ENCODE data around the gene SRRM3. TPM values are rescaled to one million over a fixed set of nuclear protein-coding genes. Genes with fewer than 3 reads are reported as not detected.
"Not testable (repeated sequence)": the region's sequence is repeated elsewhere in the genome, so short reads cannot be mapped to it uniquely, and the experiment has no call there.

SRRM3 gene
- total RNA-seq, 1 experiment from 2014 or later: not detected

DNA sequence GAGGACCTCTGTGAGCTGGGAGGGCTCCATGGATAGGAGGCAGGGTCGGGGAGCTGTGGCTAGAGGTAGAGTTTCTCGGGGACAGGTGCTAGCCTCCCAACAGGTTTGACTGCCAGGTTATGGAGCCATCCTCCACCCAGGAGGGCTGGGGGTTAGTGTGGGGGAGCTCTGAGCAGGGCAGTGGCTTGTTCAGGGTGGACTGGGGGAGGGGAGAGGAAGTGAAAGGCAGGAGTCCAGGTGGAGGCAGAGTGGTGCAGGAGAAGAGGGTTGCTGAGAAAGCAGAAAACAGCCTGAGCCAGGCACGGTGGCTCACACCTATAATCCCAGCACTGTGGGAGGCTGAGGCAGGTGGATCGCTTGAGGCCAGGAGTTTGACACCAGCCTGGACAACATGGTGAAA, 60.2 kb downstream of the SRRM3 start:
- no peak for DNase-seq (ENCODE audit: low read depth)

DNA sequence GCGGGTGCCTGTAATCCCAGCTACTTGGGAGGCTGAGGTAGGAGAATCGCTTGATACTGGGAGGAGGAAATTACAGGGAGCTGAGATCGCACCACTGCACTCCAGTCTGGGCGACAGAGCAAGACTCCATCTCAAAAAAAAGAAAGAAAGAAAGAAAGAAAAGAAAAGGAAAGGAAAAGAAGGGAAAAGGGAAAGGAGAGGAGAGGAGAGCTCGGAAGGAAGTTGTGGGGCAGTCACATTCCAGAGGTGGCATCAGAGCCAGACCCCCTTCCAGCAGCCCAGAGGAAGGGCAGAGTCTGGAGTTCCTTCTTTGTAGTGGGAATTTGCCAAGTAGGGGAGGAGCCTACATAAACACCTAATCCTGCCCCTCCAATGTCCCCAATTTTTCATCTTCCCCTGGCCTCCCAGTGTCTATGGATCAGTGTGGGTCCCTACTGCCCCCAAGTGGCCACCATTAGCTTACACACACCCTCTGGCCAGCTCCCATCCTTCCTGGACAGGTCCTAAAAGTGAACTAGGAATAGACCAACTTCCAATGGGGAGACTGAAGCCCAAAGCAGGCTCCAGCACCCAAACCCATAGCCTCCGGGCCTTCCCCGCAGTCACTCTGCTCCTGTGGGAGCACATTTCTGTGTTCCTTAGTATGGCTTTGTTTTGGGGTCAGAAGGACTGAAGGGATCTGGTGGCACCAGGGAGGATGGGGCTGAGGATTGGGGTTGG, 61.1 kb downstream of the SRRM3 start:
- peak; percentile 65 for DNase-seq (ENCODE audit: low read depth)

DNA sequence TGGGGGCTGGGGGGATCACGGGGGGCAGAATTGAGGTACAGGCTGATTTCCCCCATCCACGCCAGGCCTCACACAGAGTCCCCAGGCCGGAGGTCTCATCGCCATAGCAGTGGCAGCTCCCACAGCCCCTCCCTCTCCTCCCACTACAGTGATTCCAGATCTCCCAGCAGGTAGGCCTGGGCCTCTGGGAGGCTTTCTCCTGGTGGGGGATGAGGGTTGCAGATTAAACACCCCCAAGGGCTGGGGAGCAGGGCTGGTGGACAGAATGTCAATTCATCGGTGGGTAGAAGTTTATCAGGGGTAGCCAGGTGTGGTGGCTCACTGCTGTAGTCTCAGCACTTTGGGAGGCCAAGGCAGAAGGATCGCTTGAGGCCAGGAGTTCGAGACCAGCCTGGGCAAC, 63.6 kb downstream of the SRRM3 start:
- DNase-seq (ENCODE audit: low read depth): no peak

DNA sequence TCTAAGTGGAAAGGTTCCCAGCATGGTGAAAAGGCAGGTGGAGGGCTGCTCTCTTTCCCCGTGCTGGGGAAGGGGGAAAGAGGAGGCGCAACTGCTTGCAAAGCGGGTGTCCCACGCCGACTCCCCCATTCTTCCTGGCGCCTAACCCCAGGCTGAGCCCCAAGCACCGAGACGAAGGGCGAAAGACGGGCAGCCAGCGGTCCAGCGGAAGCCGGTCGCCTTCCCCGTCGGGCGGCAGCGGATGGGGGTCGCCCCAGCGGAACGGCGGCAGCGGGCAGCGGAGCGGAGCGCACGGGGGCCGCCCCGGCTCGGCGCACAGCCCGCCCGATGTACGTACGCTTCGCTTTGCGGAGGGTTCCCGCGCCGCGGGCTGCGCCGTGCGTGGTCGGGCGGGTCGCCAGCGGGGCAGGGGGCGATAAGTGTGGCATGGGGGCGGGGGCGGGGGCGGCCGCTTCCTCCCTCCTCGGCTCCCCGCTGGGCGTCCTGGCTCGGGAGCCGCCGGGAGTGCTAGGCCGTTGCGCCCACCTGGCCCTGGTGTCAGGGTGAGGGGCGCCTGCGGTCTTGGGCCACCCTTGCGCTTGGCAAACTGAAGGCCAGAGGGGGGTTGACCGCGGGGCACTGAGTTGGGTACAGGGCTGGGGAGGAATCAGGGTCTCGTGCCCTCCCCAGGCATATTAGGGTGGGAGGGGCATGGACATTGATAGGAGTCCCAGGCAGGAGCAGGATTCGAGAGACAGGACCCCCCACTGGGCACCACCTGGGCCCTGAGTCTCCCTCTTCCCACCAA, 65.6 kb downstream of the SRRM3 start:
- no peak for DNase-seq (ENCODE audit: low read depth)

DNA sequence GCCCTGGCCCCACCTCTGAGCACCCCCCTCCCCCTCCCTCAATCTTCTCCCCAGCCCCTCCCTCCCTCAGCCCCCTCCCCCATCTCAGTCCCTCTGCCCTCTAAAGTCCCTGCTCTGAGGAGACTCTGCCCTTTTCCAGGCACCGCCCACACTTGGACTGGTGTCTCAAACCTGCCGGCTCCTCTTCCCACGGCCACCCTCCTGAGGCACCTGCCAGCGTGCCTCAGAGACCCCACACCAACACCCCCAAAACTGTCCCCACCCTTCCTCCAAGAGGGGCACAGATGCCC, 66.1 kb downstream of the SRRM3 start:
- no peak for DNase-seq (ENCODE audit: low read depth)

DNA sequence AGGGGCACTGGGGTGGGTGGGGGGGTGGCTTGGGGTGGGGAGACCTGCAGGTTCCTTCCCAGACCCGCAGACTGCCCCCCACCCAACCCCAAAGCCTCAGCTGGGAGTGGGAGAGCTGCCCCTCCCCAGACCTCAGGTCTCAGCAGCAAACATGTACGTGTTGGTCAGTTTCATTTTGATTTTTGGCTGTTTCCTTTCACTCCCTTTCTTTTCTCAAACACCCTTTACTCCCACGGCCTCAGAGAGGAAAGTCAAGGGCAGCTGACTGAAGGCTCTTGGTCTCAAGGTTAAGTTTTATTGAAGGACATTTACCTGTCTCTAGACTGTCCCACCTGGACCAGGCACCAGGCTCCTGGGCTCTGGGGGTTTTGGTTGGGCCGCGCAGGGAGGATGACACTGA, 66.7 kb downstream of the SRRM3 start:
- no peak for DNase-seq (ENCODE audit: low read depth)

DNA sequence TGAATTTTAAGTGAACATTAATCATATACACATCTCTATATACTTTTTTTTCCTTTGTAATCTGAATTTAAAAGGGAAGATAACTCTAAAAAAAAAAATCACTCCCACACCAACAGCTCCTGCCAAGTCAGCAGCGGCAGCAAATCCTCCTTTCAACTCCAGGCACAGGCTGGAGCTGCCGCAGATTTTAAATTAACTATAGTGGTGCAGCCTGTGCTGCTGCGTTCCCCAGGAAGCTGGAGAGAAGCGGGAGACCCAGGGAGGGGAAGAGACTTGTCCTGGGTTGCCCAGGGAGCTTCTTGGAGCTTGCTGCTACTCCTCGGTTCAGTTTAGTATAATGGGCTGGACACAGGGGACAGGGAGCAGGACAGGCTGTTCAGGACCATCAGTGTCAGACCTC, 68.2 kb downstream of the SRRM3 start:
- DNase-seq (ENCODE audit: low read depth): no peak

DNA sequence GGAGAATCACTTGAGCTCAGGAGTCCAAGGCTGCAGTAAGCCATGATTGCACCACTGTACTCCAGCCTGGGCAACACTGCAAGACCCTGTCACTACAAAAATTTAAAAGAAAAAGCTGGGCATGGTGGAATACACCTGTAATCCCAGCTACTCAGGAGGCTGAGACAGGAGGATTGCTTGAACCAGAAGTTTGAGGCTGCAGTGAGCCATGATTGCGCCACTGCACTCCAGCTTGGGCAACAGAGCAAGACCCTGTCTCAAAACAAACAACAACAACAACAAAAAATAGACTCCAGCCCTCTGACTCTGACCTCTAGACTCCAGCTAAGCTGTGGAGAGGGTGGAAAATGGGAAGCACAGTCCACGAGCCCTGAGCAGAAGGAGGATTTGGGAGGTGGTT, 69.7 kb downstream of the SRRM3 start:
- not testable (repeated sequence) for DNase-seq (ENCODE audit: low read depth)

DNA sequence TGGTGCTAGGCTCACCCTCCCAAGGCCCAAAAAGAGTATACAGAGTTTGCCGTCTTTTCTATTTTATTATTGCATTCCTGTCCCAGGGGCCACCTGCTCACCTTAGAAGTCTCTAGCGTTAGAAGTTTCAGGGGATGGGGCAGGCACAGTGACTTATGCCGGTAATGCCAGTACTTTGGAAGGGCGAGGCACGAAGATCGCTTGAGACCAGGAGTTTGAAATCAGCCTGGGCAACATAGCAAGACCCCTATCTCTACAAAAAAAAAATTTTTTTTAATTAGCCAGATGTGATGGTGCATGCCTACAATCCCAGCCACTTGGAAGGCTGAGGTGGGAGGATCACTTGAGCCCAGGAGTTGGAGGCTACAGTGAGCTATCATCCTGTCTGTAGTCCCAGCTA, 70.4 kb downstream of the SRRM3 start:
- DNase-seq (ENCODE audit: low read depth): no peak

DNA sequence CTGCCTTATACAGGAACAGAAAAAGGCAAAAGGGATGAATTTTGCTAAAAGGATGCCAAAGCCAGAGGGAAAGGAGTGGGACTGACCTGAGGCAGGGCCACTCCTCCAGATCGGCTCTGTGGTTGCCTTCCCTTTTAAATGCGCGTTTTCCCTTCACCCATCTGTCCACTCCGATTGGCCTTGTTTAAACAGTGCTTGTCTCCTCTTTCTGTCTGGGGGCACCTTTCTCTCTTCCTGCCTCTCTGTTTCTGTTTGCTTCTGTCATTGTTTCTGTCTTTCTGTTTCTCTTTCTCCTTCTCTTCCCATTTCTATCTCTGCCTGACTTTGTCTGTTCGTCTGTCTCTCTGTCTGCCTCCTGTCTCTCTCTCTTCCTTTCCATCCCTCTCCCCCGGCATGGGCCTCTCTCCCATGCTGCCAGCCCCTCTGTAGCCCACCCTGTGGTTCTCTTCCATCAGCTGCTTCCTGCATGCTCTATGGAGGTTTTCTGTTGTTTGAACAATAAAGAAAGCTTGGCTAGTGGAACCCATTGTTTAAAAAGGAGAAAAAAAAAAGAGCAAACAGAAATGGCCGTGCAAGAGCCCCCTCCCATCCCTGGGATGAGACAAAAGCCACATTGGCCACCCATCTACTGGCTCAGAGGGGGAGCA, 71.3 kb downstream of the SRRM3 start:
- DNase-seq (ENCODE audit: low read depth): no peak

DNA sequence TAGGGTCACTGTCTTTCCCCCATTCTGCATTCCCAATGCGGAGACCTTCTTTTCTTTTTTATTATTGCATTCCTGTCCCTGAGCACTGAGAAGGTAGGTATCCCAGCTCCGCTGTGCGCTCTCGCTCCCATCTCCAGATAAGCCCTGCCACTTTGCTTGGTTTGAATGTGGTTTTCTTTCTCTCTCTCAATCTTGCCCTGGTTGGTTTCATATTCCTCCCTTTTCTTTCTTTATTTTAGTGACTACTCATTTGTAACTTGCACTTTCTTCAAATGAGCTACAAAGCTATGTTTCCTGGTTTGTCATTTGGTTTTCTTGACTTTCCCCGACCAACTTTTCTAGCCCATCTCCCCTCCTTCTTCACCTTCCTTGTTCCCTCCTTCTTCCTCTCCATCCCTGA, 71.8 kb downstream of the SRRM3 start:
- DNase-seq (ENCODE audit: low read depth): no peak

DNA sequence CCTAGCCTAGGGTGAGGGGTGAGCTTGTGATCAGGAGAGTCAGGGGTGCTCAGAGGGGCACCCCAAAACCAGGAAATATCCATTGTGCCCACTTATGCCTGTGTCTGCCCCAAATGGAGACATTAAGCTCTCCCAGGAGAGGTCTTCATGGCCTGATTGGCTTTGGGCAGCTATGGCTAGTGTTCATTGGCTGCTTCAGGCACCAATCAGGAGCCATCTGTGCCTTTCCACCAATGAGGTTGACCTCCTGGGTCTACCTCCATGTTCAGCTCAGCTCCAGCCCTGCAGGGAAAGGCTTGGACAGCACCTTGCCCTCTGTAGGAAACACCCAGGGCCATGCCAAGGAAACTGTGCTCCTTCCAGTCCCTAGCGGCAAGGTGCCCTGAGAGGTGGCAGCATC, 76.8 kb downstream of the SRRM3 start:
- peak; percentile 52 for DNase-seq (ENCODE audit: low read depth)

DNA sequence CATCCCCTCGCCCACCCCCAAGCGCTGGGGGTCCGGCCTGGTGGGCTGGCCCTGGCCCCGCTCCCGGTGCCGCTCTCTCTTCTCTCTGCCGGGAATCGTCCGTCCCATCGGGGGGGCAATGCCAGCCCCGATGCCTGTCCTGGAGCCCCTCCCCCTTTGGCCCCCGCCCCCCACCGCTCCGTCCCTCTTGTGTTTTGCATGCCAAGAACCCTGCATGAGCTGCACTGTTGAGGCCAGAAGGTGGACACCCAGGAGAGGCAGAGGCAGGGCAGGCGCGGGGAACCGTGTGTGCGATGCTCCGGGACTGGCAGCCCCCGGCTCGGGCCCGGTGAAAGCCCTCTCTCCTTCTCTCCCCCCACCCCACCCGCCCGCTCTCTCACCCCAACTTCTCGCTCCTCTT, 78.7 kb downstream of the SRRM3 start:
- DNase-seq (ENCODE audit: low read depth): no peak

DNA sequence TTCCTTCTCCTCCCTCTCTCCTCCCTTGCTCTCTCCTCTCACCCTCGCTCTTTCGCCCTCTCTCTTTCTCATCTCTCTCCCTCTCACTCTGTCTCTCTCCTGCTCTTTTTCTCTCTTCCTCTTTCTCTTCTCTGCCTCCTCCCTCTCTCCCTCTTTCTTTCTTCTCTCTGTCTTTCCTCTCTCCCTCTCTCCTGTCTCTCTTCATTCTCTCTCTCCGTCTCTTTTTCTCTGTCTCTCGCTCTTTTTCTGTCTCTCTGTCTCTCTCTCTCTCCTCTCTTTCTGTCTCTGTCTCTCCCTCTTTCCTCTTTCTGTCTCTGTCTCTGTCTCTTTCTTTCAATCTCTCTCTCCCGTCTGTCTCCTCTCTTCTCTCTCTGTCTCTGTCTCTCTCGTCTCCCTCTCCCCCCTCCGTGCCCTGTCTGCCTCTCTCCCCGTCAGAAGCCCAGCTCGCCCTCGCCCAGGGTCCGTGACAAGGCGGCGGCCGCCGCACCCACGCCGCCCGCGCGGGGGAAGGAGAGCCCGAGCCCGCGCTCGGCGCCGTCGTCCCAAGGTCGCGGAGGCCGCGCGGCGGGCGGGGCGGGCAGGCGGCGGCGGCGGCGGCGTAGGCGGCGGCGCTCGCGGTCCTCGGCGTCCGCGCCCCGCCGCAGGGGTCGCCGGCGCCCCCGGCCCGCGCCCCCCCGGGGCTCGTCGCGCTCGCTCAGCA, 79.5 kb downstream of the SRRM3 start:
- no peak for DNase-seq (ENCODE audit: low read depth)

DNA sequence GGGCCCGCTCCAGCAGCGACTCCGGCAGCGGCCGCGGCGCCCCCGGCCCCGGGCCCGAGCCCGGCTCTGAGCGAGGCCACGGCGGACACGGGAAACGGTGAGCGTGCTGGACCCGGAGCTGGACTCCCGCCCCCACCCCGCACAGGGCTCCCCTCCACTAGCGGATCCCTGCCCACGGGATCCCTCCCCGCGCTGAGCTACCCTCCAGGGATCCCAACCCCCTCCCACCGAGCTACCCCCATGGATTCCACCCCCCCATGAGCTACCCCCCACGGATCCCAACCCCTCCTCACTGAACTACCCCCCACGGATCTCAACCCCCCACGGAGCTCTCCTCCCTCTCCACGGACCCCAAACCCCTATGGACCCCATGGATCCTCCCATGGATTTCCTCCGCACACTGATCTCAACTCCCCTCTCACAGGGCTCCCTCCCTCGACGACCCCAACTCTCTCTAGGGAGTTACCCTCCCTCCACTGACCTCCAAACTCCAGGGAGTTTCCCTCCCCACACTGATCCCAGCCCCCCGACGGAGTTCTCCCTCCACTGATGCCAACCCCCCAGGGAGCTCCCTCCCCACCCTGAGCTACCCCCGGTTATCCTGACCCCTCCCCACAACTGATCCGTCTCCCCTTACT, 80.1 kb downstream of the SRRM3 start:
- no peak for DNase-seq (ENCODE audit: low read depth)

DNA sequence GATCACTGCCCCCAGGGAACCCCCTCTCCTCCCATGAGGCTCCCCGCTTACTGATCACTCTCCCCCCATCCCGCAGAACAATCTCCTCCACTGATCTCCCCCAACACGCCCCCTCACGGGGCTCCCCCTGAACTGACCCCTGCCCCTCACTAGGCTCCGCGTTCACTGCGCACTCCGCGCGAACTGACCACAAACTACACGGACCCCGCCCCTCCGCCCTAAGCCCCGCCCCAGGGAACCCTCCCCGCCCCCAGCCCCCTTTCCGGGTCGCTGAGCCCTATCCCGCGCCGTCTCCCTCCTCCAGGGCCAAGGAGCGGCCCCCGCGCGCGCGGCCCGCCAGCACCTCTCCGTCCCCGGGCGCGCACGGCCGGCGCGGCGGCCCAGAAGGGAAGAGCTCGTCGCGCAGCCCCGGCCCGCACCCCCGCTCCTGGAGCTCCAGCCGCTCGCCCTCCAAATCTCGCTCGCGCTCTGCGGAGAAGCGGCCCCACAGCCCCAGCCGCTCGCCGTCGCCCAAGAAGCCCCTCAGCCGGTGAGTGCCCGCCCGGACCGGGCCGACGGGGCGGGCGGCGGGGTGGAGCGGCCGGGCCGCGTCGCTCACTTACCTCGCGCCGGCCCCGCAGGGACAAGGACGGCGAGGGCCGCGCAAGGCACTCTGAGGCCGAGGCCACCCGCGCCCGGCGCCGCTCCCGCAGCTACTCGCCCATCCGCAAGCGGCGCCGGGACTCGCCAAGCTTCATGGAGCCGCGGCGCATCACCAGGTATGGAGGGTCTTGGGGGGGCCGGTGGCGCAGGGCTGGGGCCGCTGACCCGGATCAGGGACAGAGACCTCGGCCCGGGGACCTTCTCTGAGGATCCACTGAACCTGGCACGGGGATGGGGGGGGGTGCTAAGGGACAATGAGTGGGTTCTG, 80.9 kb downstream of the SRRM3 start:
- no peak for DNase-seq (ENCODE audit: low read depth)

DNA sequence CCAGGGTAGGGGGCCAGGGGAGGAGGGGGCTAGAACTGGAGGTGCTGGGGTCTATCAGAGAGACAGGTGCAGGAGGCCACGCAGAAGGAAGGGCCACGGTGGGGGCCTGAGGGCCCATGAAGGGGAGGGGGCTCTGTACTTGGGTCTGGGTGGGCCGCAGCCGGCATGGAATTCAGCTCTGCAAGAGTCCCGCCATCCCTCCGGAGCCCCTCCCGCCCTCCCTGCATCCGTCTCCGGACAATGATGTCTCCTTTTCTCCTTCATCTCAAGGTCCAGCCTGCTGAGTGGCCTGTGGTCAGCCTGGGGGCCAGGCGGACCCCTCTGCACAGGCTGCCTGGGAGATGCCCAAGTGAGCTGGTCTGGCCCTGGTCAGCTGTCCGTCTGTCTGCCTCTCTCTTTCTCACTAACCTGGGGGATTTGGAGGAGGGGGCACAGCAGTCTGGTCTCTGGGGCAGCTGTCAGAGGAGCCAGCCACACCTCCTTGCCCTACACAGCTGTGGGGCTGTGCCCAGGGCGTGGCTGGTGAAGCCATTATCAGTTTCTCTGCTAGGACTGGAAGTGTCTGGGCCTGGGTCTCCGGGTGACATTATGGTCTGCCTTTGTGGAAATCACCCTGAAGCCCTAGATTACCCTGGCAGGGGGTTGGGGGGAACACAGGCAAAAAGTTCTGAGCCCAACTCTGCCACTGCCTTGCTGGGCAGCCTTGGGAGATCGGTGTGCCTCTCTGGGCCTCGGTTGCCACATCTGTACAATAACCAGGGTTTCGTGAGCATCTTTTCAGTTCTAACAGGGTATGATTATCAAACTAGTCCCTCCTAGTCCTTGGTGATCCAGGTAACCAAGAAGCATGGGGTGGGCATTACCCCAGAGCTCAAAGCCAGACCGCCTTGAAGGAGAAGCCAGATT, 81.8 kb downstream of the SRRM3 start:
- no peak for DNase-seq (ENCODE audit: low read depth)

DNA sequence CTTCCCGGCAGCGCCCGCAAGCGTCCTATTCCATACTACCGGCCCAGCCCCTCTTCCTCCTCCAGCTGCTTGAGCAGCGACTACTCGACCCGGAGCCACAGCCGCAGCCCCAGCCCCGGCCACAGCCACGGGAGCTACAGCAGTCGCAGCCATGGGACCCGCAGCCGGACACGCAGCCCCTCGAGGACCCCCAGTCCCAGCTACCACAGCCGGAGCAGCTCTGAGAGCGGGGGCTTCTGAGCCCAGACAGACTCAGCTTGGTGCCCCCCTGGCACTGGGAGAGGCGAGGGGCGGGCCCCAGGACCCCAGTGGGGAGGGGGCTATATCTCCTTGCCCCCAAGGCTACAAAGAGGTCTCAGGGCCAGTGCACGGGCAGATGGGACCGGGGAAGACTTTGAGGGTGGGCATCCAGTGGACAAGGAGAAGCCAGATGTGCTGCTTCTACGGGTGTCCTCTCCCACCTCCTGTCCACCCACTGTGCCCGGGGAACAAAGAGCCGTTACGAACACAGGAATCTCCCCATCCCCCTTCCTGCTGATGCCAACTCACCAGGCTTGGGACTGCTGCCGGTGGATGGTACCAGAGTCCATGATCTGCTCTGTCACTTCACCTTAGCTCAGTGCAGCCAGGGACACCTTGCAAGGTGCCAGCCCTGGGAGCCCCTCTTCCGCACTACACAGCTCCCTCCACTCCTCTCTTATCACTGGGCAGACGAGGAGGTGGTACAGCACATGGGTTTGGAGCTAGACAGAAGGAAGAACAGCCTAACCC, 84.1 kb downstream of the SRRM3 start:
- DNase-seq (ENCODE audit: low read depth): no peak

DNA sequence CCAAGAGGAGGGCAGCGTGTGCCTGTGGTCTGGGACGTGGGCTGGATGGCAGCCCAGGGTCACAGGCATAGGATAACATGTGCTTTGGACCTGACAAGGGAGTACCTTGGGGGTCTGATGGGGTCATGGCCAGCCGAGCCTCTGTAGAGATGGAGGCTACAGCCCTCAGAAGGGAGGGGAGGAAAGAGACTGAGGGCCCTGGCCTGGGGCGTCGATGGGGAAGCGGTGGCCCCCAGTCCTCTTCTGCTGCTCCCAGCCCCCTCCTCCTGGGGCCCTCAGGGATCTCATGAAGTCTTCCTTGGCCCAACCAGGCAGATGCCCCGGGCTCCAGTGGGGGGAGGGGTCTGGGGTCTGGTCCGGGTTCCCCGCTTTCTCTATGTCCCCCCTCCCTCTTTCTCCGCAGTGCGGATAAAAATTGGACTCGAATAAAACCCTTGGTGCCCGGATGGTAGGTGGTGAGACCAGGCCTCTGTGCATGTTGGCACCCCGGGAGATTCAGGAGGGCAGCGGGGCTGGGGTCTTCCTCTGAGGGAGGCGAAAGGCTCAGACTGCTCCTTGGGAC, 85.2 kb downstream of the SRRM3 start:
- no peak for DNase-seq (ENCODE audit: low read depth)
